ENCODE measurements around the gene EID2. TPM values are rescaled to one million over a fixed set of nuclear protein-coding genes. Genes with fewer than 3 reads are reported as not detected.

Gene EID2
- total RNA-seq, 1 experiment from 2014 or later: 16.1 TPM

DNA sequence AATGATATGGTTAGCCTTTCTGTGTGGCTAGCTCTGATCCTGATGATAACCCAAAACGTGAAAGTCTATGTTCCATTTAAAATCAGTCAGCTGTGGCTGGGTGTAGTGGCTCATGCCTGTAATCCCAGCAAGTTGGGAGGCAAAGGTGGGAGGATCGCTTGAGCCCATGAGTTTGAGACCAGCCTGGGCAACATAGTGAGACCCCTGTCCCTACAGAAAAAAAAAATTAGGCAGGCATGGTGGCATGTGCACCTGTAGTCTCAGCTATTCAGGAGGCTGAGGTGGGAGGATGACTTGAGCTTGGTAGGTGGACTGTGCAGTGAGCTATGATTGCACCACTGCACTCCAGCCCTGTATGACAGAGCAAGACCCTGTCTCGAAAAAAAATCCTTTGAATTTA, 6.2 kb downstream of the EID2 start:
- no peak for DNase-seq (ENCODE audit: low read depth)

GRCh38 chr19:39533003-39533512, 6.9 kb downstream of the EID2 start:
- no peak for DNase-seq (ENCODE audit: low read depth)

DNA sequence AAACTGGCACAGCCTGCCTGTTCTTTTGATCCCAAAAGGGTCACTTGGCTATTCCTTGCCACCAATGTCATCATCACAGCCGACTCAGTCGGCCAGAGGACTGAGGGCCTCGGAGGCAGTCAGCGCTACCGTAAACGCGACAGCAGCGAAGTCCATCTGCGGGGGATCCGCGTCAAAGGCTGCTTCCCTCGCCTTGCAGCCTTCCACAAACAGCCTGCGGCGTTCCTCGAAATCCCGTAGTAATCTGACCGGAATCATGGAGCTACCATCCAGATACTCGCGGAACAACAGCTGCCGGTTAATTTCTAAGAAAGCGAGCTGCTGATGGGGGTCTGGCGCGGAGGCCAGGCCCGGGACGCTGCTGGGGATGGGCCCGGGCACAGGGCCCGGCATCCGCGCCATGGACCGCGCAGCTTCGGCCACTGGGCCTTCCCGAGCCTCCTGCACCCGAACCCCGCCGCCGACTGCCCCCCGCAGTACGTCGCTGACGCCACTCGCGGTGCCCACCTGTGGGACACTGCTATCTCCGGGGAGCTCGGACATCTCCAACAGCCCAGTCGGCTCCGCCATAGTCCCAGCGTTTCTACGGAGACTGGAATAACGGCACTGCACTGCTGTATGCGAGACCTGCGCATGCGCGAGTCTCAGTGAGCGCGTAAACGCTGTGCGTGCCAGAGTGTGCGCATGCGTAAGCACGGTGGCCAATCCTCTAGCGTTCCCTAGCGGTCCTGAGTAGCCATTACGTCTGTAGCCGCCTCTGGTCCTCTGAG, 7.5 kb downstream of the EID2 start, which contains the start of gene EID2B:
Gene EID2B, minus strand, starts transcription at position 620 of the 770 bp plus-strand sequence. Its CDS starts 50 bp downstream, at position 570.
- peak; percentile 98 for DNase-seq (ENCODE audit: low read depth)

DNA sequence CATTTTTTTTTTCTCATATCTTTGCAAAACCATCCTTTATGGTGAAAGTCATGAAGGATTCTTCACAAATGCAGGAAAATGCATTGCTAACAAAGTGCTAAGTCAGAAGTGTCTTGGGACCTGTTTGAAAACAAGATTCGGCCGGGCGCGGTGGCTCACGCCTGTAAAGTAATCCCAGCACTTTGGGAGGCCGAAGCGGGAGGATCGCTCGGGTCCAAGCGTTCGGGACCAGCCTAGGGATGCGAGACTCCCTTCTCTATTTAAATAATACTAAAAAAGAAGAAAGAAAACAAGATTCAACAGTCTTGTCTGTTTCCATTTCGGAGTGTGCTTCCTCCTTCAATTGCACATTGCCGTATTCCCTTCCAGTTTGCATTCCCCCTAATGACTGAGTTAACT, 8.1 kb downstream of the EID2 start:
- DNase-seq (ENCODE audit: low read depth): no peak

GRCh38 chr19:39525205-39525604, 14.8 kb downstream of the EID2 start:
- DNase-seq (ENCODE audit: low read depth): no peak

DNA sequence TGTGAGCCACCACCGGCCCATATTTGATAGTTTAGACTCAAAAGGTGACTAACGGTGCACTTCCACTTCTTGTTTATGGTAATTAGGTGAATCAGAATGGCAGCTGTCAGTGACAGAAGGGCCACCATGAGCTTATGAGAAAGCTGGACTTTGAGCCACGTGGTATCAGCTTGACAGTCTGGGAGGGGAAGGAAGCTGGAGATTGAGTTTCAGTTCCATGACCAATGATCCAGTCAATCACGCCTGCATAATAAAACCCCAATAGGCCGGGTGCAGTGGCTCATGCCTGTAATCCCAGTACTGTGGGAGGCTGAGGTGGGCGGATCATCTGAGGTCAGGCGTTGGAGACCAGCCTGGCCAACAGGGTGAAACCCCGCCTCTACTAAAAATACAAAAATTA, 15.5 kb downstream of the EID2 start:
- no peak for DNase-seq (ENCODE audit: low read depth)

- DNase-seq (ENCODE audit: low read depth): no peak
Measured at GRCh38 chr19:39520541-39521484, 19.1 kb downstream of the EID2 start.

GRCh38 chr19:39518975-39519374, 21.0 kb downstream of the EID2 start:
- DNase-seq (ENCODE audit: low read depth): no peak

DNA sequence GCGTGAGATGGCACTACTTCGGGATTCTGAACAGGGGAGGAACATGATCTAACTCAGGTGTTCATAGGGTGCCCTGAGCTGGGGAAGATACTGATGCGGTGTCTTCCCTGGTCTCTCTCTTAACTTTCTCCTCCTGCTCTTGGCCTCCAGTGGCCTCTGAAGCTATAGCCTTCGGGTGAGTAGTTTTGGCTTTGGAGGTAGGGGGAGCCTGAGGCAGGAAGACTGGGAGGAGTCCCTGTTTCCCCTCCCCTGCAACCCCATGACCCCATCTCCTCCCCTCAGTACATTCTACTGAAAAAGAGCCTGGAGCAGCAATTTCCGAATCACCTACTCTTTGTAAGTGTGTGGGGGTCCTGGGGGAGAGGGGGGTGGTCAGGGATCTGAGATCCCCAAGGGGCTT, 21.5 kb downstream of the EID2 start:
- DNase-seq (ENCODE audit: low read depth): no peak

DNA sequence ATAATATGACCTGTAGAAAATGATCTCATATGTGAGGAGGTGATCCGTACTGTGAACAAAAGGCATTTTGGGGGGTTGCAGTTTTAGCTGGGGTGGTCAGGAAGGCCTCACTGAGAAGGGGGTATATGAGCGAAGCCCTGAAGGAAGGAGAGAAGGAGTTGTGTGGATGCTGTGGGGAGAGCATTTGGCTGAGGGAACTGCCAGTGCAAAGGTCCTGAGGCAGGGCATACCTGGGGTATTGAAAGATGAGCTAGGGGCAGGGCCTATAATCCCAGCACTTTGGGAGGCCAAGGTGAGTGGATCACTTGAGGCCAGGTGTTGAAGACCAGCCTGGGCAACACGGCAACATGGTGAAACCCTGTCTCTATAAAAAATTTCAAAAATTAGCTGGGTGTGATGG, 22.5 kb downstream of the EID2 start:
- no peak for DNase-seq (ENCODE audit: low read depth)

GRCh38 chr19:39516270-39516669, 23.7 kb downstream of the EID2 start:
- no peak for DNase-seq (ENCODE audit: low read depth)

- DNase-seq (ENCODE audit: low read depth): no peak
Measured at GRCh38 chr19:39515551-39516191, 24.3 kb downstream of the EID2 start.

- DNase-seq (ENCODE audit: low read depth): peak; percentile 61
Measured at GRCh38 chr19:39514840-39515550, 25.0 kb downstream of the EID2 start, which contains the start of gene SELENOV. SELENOV (plus strand) TSS chr19:39515139; CDS start chr19:39515213, 74 bp downstream.

DNA sequence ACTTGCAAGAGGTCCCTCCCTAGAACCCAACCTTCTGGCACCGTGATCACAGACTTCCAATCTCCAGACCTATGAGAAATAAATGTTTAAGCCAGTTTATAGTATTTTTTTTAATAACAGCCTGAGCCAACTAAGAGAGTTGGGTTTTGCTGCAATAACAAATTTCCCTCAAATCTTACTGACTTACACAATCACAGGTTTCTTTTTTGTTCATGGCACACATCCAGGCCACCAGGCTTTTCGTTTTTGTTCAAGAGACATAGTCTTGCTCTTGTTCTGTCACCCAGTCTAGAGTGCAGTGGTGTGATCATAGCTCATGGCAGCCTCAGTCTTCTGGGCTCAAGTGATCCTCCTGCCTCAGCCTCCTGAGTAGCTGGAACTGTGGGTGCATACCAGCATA, 27.0 kb downstream of the EID2 start:
- no peak for DNase-seq (ENCODE audit: low read depth)

DNA sequence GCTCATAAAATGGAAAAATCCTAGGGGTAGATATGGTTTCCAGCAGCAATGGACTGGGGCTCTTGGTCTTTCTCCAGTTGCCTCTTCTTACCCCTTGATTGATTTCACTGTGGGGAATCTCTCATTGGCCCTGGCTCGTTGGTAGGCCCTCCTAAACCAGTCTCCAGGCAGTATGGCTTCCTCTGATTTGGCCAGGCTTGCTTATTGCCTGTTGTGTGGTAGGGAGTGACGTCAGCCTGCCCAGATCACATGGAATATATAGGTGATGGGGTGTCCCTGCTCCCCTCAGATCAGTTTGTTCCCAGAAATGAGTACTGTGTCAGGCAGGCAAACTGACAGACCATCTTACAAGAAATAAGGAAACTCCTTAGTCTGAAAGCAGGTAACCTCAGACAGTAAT, 30.7 kb downstream of the EID2 start:
- no peak for DNase-seq (ENCODE audit: low read depth)

- DNase-seq (ENCODE audit: low read depth): no peak
Measured at GRCh38 chr19:39508629-39509028, 31.3 kb downstream of the EID2 start.

- DNase-seq (ENCODE audit: low read depth): no peak
Measured at GRCh38 chr19:39507715-39508364, 32.1 kb downstream of the EID2 start.

GRCh38 chr19:39506944-39507714, 32.8 kb downstream of the EID2 start:
- DNase-seq (ENCODE audit: low read depth): peak; percentile 91

DNA sequence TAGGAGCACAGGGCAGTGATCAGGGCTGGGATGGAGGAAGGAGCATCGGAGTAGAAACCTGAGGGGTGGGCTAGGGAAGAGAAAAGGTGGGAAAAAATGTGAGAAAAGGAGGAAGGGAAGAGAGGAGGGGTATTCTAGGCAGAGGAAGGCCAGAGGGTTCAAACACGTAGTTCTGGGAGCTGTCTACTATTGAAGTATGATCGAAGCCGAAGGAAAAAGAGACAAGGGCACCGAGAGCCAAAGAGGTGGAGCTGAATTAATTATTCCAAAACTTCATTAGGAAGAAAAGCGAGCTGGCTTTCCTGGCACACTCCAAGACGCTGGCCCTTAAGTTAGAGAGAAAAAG, 33.4 kb downstream of the EID2 start:
- no peak for DNase-seq (ENCODE audit: low read depth)

Data from Daoy (cell line).